HUDEP-2 (cell line): ENCODE data around the gene S100A13.
"Not testable (repeated sequence)": the region's sequence is repeated elsewhere in the genome, so short reads cannot be mapped to it uniquely, and the experiment has no call there.

Experiments
- DNase-seq, 76 experiments: peaks; one replicate each; lab custom pipeline; 2025; ENCODE audit not compliant: unreplicated experiment in 76 of 76; lab: John Stamatoyannopoulos, UW

S100A13 gene

GRCh38 chr1:153649137-153649862, 22.0 kb upstream of the S100A13 start:
- DNase-seq = peak in 72 of 76 experiments; percentile 7 to 83 (median 67)

- DNase-seq = no peak
Measured at GRCh38 chr1:153648000-153648643, 20.8 kb upstream of the S100A13 start.

DNA sequence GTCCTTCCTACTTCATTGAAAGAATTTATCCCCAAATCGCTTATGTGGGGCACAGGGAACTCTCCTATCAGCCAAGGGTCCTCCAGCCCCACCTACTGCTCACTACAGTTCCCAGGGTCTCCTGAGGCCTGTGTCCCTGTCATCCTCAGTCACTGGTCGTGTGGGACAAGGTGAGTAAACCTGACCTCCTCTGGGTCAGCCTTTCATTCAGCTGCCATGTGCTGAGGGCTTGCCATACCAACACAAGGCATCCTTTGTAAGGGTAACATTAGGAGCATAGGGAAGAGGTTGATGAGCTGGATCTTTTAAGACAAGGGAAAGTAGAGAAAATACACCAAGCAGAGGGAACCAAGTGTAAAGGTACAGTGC, 20.0 kb upstream of the S100A13 start:
- DNase-seq = no peak

- DNase-seq = no peak
Measured at GRCh38 chr1:153646672-153647345, 19.5 kb upstream of the S100A13 start.

DNA sequence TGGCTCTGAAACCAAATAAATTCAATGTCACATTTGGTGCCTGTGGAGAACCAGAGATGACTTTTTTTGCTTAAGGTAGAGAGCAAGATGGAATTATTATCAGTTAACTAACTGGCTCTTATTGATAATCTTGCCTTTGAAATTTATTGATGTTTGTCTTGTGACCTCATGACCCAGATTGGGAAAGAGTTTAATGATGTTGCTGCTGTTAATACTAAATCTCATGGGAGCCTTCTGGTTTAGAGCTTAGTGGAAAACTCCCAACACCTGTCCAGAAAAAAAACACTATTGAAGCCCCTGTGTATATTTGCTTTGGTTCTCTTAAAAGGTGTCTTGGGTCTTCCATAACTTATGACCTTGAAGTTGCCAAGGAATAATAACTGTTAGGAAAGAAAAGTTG, 16.5 kb upstream of the S100A13 start:
- DNase-seq = no peak

- DNase-seq = no peak
Measured at GRCh38 chr1:153643100-153643499, 15.8 kb upstream of the S100A13 start.

GRCh38 chr1:153642161-153642560, 14.9 kb upstream of the S100A13 start:
- DNase-seq = no peak

DNA sequence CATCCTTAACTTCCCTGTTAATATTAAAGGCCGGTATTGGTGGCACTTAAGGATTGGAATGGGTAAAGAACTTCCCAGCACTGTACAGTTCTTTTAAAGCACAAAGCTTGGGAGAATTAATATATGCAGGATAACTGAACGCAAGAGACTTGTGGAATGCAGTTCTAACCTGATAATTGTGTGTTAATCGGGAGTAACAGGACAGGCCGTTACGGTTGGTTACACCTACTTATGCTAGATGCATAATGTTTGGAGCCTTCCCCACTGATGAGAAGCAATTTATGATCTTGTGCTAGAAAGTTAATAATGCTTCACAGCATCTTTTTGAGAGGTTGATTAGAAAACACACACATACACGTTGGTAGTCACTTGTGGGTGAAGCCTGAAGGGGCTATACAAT, 13.6 kb upstream of the S100A13 start:
- DNase-seq = no peak

DNA sequence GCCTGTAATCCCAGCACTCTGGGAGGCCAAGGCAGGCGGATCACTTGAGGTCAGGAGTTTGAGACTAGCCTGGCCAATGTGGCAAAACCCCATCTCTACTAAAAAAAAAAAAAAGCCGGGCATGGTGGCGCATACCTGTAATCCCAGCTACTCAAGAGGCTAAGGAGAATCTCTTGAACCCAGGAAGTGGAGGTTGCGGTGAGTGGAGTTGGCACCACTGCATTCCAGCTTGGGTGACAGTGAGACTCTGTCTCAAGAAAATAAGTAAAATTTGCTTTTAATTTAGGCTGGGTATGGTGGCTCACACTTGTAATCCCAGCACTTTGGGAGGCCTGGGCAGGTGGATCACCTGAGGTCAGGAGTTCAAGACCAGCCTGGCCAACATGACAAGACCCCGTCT, 12.9 kb upstream of the S100A13 start:
- DNase-seq = not testable (repeated sequence)

DNA sequence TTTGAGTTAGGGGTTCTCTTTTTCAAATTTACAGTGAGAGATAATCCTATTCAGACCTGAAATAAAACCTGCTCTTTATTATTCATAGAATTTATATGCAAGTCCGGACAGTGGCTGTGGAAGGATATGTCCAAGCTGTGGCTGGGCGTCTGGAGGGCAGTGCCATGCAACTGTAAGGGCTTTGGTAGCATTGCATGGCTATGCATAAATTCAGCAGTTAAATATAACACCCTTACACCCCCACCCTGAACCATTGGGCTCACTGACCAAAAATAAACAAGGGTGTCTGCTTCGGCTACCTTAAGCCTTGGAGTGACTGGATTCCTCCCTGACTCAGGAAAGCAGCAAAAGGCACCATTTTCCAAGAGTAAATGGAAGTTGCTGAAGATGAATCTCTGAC, 12.0 kb upstream of the S100A13 start:
- no peak for DNase-seq

DNA sequence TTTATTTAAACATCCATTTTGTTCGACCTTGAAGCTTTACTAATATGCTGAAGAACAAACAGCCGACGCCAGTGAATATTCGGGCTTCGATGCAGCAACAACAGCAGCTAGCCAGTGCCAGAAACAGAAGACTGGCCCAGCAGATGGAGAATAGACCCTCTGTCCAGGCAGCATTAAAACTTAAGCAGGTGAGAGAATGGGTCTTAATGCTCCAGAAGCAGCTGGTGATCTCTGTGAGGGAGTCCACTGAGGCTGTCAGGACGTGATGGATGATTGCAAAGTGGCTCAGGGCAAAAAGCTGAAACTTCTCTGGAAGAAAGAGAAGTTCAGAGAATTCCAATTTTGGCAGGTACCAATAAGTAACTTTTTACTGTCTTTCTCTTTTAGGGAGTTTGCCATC, 11.0 kb upstream of the S100A13 start:
- DNase-seq = no peak

GRCh38 chr1:153636312-153636711, 9.0 kb upstream of the S100A13 start:
- no peak for DNase-seq

- DNase-seq = no peak
Measured at GRCh38 chr1:153635872-153636271, 8.6 kb upstream of the S100A13 start.

- peak in 75 of 76 experiments; percentile 58 to 98 (median 95) for DNase-seq
Measured at GRCh38 chr1:153633754-153634665, 6.7 kb upstream of the S100A13 start, which contains the start of gene CHTOP. CHTOP (plus strand) TSS chr1:153634066; CDS start chr1:153636589, 2,523 bp downstream.

- no peak for DNase-seq
Measured at GRCh38 chr1:153633161-153633753, 6.0 kb upstream of the S100A13 start.

DNA sequence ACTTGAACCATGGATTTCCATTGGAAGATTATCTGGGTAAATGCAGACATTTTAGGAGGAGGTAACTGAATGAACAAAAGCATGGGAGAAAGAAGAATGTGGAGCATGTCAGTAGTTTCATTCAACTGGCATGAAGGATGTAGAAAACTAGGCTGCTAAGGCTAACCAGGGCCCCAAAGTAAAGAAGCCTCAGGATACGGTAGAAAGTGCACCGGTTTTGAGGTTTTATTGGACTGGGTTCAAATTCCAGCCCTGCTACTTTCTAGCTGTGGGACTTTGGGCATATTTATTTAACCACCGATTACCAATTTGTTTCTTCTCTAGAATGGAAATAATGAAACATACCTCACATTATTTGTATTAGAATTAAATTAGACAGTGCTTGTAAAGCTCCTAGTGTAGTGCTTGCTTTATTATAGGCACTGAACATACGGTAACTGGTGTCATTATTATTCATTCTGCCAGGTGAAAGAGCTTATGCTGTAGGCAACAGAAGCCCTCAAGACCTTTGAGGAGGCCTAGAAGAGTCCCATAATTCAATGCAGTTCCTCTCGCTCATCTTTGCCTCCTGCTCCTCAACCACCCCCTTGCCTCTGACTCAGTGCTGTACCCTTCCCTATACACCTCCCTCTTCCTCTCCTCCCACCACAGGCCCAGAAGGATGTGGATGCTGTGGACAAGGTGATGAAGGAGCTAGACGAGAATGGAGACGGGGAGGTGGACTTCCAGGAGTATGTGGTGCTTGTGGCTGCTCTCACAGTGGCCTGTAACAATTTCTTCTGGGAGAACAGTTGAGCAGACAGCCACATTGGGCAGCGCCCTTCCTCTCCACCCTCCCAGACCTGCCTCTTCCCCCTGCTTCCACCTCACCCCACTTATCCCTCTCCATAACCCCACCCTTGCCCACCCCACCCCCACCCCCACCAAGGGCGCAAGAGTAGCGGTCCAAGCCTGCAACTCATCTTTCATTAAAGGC, 4.0 kb upstream of the S100A13 start:
- DNase-seq = no peak

DNA sequence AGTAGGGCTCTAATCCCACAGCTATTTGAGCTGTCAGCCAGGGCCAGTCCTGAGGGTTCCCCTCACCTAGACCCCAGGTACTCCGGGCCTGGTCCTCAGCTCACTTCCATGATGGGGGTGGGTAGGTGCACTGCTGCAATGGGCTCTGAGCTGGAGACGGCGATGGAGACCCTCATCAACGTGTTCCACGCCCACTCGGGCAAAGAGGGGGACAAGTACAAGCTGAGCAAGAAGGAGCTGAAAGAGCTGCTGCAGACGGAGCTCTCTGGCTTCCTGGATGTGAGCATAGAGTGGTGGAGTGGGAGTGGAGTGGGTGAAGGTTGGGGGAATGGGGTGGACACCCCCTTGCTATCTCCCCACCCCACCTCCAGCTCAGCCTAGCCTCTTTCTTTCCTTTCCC, 3.1 kb upstream of the S100A13 start:
- no peak for DNase-seq

DNA sequence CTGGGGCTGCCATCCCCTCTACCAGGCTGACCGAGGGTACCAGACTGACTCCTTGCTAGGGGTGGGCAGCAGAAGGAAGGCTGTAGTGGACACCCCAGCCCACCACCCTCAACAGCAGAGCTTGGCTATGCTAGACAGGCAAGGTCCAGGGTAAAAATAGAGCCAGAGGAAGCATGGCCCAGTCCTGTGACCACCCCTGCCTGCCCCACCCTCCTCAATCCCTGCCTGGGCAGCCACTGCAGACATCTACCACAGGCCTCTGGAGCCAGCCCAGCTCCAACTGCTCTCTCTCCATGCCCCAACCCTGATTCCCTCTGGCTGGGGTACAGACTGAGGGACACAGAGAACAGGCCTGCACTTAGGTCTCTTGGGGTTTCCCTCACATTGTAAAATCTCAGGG, 2.7 kb upstream of the S100A13 start:
- no peak for DNase-seq

- no peak for DNase-seq
Measured at GRCh38 chr1:153629343-153629665, 2.0 kb upstream of the S100A13 start.
